GM18499 (cell line): ENCODE results near the gene PRAMEF20.
"Not testable (repeated sequence)": the region's sequence is repeated elsewhere in the genome, so short reads cannot be mapped to it uniquely, and the experiment has no call there.

ENCODE experiments used
- ATAC-seq: cut with Tn5 transposase; IDR thresholded peaks from one replicate; pipeline ENCODE4 v1.9.1; 2021; ENCODE audit warnings: moderate number of reproducible peaks; ENCODE audit not compliant: insufficient read depth, unreplicated experiment

Gene PRAMEF20

GRCh38 chr1:13410150-13410549 lies at the start of gene PRAMEF20:
Gene PRAMEF20 (plus strand): TSS chr1:13410450. CDS start chr1:13416355, 5,905 bp downstream.
- not testable (repeated sequence) for ATAC-seq

- ATAC-seq = not testable (repeated sequence)
These were observed 47.9 kb upstream of the PRAMEF20 start for GRCh38 chr1:13362364-13362763.

- ATAC-seq = not testable (repeated sequence)
These were observed 45.3 kb upstream of the PRAMEF20 start for GRCh38 chr1:13364928-13365327.

GRCh38 chr1:13366536-13366935 lies 43.7 kb upstream of the PRAMEF20 start:
- not testable (repeated sequence) for ATAC-seq

GRCh38 chr1:13368544-13368943 lies 41.7 kb upstream of the PRAMEF20 start:
- ATAC-seq = not testable (repeated sequence)

GRCh38 chr1:13378983-13379382 lies 31.3 kb upstream of the PRAMEF20 start:
- ATAC-seq = not testable (repeated sequence)

- ATAC-seq = not testable (repeated sequence)
These were observed 29.9 kb upstream of the PRAMEF20 start for GRCh38 chr1:13380380-13380779.

GRCh38 chr1:13389332-13389731 lies 20.9 kb upstream of the PRAMEF20 start, which contains the start of gene PRAMEF17:
Gene PRAMEF17 (plus strand): TSS chr1:13389632. CDS start chr1:13389658, 26 bp downstream.
- not testable (repeated sequence) for ATAC-seq

- ATAC-seq = not testable (repeated sequence)
These were observed 17.2 kb upstream of the PRAMEF20 start for GRCh38 chr1:13393004-13393403.

GRCh38 chr1:13394761-13395160 lies 15.5 kb upstream of the PRAMEF20 start:
- ATAC-seq = not testable (repeated sequence)

- ATAC-seq = not testable (repeated sequence)
These were observed 14.9 kb upstream of the PRAMEF20 start for GRCh38 chr1:13395311-13395710.

GRCh38 chr1:13407811-13408210 lies 2.4 kb upstream of the PRAMEF20 start:
- ATAC-seq = no peak

GRCh38 chr1:13430495-13430894 lies 20.2 kb downstream of the PRAMEF20 start:
- no peak for ATAC-seq

- no peak for ATAC-seq
These were observed 22.0 kb downstream of the PRAMEF20 start for GRCh38 chr1:13432251-13432650.

- not testable (repeated sequence) for ATAC-seq
These were observed 23.6 kb downstream of the PRAMEF20 start for GRCh38 chr1:13433694-13434358.

GRCh38 chr1:13435458-13435857 lies 25.2 kb downstream of the PRAMEF20 start:
- no peak for ATAC-seq

GRCh38 chr1:13439104-13439783 lies 29.0 kb downstream of the PRAMEF20 start:
- ATAC-seq = not testable (repeated sequence)

GRCh38 chr1:13443335-13443979 lies 33.2 kb downstream of the PRAMEF20 start:
- ATAC-seq = no peak

GRCh38 chr1:13450204-13450603 lies 40.0 kb downstream of the PRAMEF20 start:
- ATAC-seq = no peak

GRCh38 chr1:13451399-13451965 lies 41.2 kb downstream of the PRAMEF20 start:
- ATAC-seq = no peak
